Immature natural killer cell (primary cell): ENCODE results near the gene PNMA1. TPM values are rescaled to one million over a fixed set of nuclear protein-coding genes. Genes with fewer than 3 reads are reported as not detected.

Source experiments
- DNase-seq, 3 donors: peaks; one replicate each; pipeline ENCODE4 v3.0.0; 2022; ENCODE audit warnings: mixed read lengths in 1 of 3
- H3K27ac Mint-ChIP-seq, 6 donors: one replicate each; pipeline ENCODE4 v1.8.0; 2020; ENCODE audit warnings: mixed read lengths in 6 of 6, mild to moderate bottlenecking in 5 of 6, inconsistent platforms in 4 of 6, moderate library complexity in 3 of 6
- H3K27me3 Mint-ChIP-seq, 3 donors: one replicate each; pipeline ENCODE4 v1.8.0; 2020 to 2021; ENCODE audit warnings: low read depth in 3 of 3, mild to moderate bottlenecking in 3 of 3, mixed read lengths in 3 of 3, moderate library complexity in 3 of 3, inconsistent platforms in 1 of 3
- H3K36me3 Mint-ChIP-seq, 3 donors: one replicate each; pipeline ENCODE4 v1.8.0; 2020; ENCODE audit warnings: mixed read lengths in 3 of 3, inconsistent platforms in 2 of 3, mild to moderate bottlenecking in 2 of 3
- H3K4me1 Mint-ChIP-seq, 2 donors: one replicate each; pipeline ENCODE4 v1.8.0; 2020; ENCODE audit warnings: inconsistent platforms in 2 of 2, mild to moderate bottlenecking in 2 of 2, mixed read lengths in 2 of 2, moderate library complexity in 1 of 2
- H3K4me3 Mint-ChIP-seq, 5 donors: one replicate each; pipeline ENCODE4 v1.8.0; 2020; ENCODE audit warnings: mild to moderate bottlenecking in 5 of 5, mixed read lengths in 5 of 5, inconsistent platforms in 3 of 5, moderate library complexity in 3 of 5
- H3K9me3 Mint-ChIP-seq, 6 donors: one replicate each; pipeline ENCODE4 v1.8.0; 2020; ENCODE audit warnings: mild to moderate bottlenecking in 6 of 6, mixed read lengths in 6 of 6, inconsistent platforms in 4 of 6, moderate library complexity in 3 of 6
- polyA plus RNA-seq, 3 donors: library from polyadenylated mRNA; unstranded; fragments of 300-500 nt; fragmentation: Illumina TruSeq; gene quantifications; one replicate each; pipeline ENCODE4 v1.2.3, GENCODE V29; 2021

The PNMA1 gene
- polyA plus RNA-seq, 3 donors from 2014 or later = 19.6 to 39.2 (median 23.8) TPM

- no peaks in the 10 kb centered on the region for H3K9me3 Mint-ChIP-seq
- peaks cover 97% of the 10 kb centered on the region in 2 donors for H3K4me1 Mint-ChIP-seq
- H3K27ac Mint-ChIP-seq = peak overlapping the region in 5 of 6 donors; percentile 46 to 90 (median 82)
- H3K4me3 Mint-ChIP-seq = peak overlapping the region; percentile 11 to 58 (median 40)
- DNase-seq = no peak
- no peaks in the 10 kb centered on the region for H3K36me3 Mint-ChIP-seq
- H3K27me3 Mint-ChIP-seq = peaks cover 2 to 13% (median 9%) of the 10 kb centered on the region in 3 donors
Observed at GRCh38 chr14:73746520-73747378, 32.6 kb upstream of the PNMA1 start.

- peaks cover 97% of the 10 kb centered on the region in 2 donors for H3K4me1 Mint-ChIP-seq
- no peaks in the 10 kb centered on the region for H3K9me3 Mint-ChIP-seq
- H3K27ac Mint-ChIP-seq = peak overlapping the region; percentile 89 to 98 (median 96)
- no peak for DNase-seq
- peak overlapping the region in 4 of 5 donors; percentile 76 to 92 (median 88) for H3K4me3 Mint-ChIP-seq
- H3K27me3 Mint-ChIP-seq = peaks cover 2 to 16% (median 7%) of the 10 kb centered on the region in 3 donors
- no peaks in the 10 kb centered on the region for H3K36me3 Mint-ChIP-seq
Observed at GRCh38 chr14:73745571-73746519, 31.7 kb upstream of the PNMA1 start.

- Mint-ChIP-seq H3K4me1 (peaks cover 97% of the 10 kb centered on the region in 2 donors), H3K27ac (peak overlapping the region; percentile 90 to 98 (median 96)), H3K4me3 (peak overlapping the region; percentile 76 to 92 (median 85)), H3K36me3 (no peaks in the 10 kb centered on the region), H3K27me3 (peaks cover 2 to 16% (median 7%) of the 10 kb centered on the region in 3 donors), H3K9me3 (no peaks in the 10 kb centered on the region)
- no peak for DNase-seq
Observed at GRCh38 chr14:73744874-73745529, 30.8 kb upstream of the PNMA1 start.

GRCh38 chr14:73744175-73744867 is 30.1 kb upstream of the PNMA1 start:
- Mint-ChIP-seq H3K9me3 (no peaks in the 10 kb centered on the region), H3K27me3 (peaks cover 2 to 16% (median 7%) of the 10 kb centered on the region in 3 donors), H3K36me3 (no peaks in the 10 kb centered on the region), H3K27ac (peak overlapping the region; percentile 90 to 98 (median 96)), H3K4me3 (peak overlapping the region; percentile 76 to 92 (median 85)), H3K4me1 (peaks cover 96 to 97% of the 10 kb centered on the region in 2 donors)
- DNase-seq = no peak

- H3K4me3 Mint-ChIP-seq = peak overlapping the region; percentile 76 to 92 (median 85)
- no peaks in the 10 kb centered on the region for H3K36me3 Mint-ChIP-seq
- H3K27ac Mint-ChIP-seq = peak overlapping the region; percentile 90 to 98 (median 96)
- peaks cover 2 to 16% (median 7%) of the 10 kb centered on the region in 3 donors for H3K27me3 Mint-ChIP-seq
- H3K4me1 Mint-ChIP-seq = peaks cover 91 to 92% of the 10 kb centered on the region in 2 donors
- no peaks in the 10 kb centered on the region for H3K9me3 Mint-ChIP-seq
- DNase-seq = peak; percentile 64 to 71 (median 66)
Observed at GRCh38 chr14:73743431-73743931, 29.3 kb upstream of the PNMA1 start.

GRCh38 chr14:73742520-73743238 is 28.5 kb upstream of the PNMA1 start:
- DNase-seq = no peak
- peaks cover 83 to 84% of the 10 kb centered on the region in 2 donors for H3K4me1 Mint-ChIP-seq

GRCh38 chr14:73741876-73742519 is 27.8 kb upstream of the PNMA1 start:
- Mint-ChIP-seq H3K36me3 (peaks cover 0 to 2% (median 0%) of the 10 kb centered on the region in 3 donors), H3K4me1 (peaks cover 77% of the 10 kb centered on the region in 2 donors), H3K27ac (peak overlapping the region; percentile 90 to 98 (median 96)), H3K9me3 (no peaks in the 10 kb centered on the region), H3K27me3 (peaks cover 2 to 16% (median 3%) of the 10 kb centered on the region in 3 donors), H3K4me3 (peak overlapping the region; percentile 76 to 92 (median 85))
- DNase-seq = peak in 1 of 3 donors; percentile 35

More at GRCh38 chr14:73742520-73743238, 28.5 kb upstream of the PNMA1 start:
- peaks cover 2 to 16% (median 4%) of the 10 kb centered on the region in 3 donors for H3K27me3 Mint-ChIP-seq
- peak overlapping the region; percentile 76 to 92 (median 85) for H3K4me3 Mint-ChIP-seq
- no peaks in the 10 kb centered on the region for H3K36me3 Mint-ChIP-seq
- peak overlapping the region; percentile 90 to 98 (median 96) for H3K27ac Mint-ChIP-seq
- no peaks in the 10 kb centered on the region for H3K9me3 Mint-ChIP-seq

- Mint-ChIP-seq H3K27me3 (peaks cover 2 to 16% (median 3%) of the 10 kb centered on the region in 3 donors), H3K27ac (peak overlapping the region; percentile 90 to 98 (median 96)), H3K36me3 (peaks cover 0 to 8% (median 0%) of the 10 kb centered on the region in 3 donors), H3K4me1 (peaks cover 72 to 73% of the 10 kb centered on the region in 2 donors), H3K4me3 (peak overlapping the region; percentile 76 to 92 (median 85)), H3K9me3 (no peaks in the 10 kb centered on the region)
- DNase-seq = peak; percentile 62 to 68 (median 66)
Observed at GRCh38 chr14:73741386-73741875, 27.2 kb upstream of the PNMA1 start.

GRCh38 chr14:73740618-73741326 is 26.6 kb upstream of the PNMA1 start:
- peaks cover 0 to 8% (median 0%) of the 10 kb centered on the region in 3 donors for H3K36me3 Mint-ChIP-seq
- H3K4me3 Mint-ChIP-seq = peak overlapping the region; percentile 76 to 92 (median 85)
- H3K4me1 Mint-ChIP-seq = peaks cover 68% of the 10 kb centered on the region in 2 donors
- peak overlapping the region; percentile 90 to 98 (median 96) for H3K27ac Mint-ChIP-seq
- H3K9me3 Mint-ChIP-seq = no peaks in the 10 kb centered on the region
- no peak for DNase-seq
- H3K27me3 Mint-ChIP-seq = peaks cover 2 to 16% (median 3%) of the 10 kb centered on the region in 3 donors

GRCh38 chr14:73739899-73740617 is 25.9 kb upstream of the PNMA1 start:
- DNase-seq = no peak
- peaks cover 0 to 12% (median 0%) of the 10 kb centered on the region in 3 donors for H3K36me3 Mint-ChIP-seq
- peak overlapping the region; percentile 90 to 98 (median 96) for H3K27ac Mint-ChIP-seq
- H3K4me1 Mint-ChIP-seq = peaks cover 61% of the 10 kb centered on the region in 2 donors
- H3K4me3 Mint-ChIP-seq = peak overlapping the region; percentile 5 to 91 (median 54)
- H3K9me3 Mint-ChIP-seq = no peaks in the 10 kb centered on the region
- peaks cover 0 to 16% (median 3%) of the 10 kb centered on the region in 3 donors for H3K27me3 Mint-ChIP-seq
